Endometrial microvascular endothelial cells (primary cell): ENCODE measurements around the gene LMCD1. TPM values are rescaled to one million over a fixed set of nuclear protein-coding genes. Genes with fewer than 3 reads are reported as not detected.

Experiments
- in situ Hi-C: cut with HindIII; loops from 2 replicates; pipeline ENCODE4 v1.10.0; 2017; ENCODE audit warnings: low sequenced_read_pairs, low pct_unique_long_range_greater_than_20kb; ENCODE audit errors: inconsistent ontology term
- total RNA-seq: library from RNA; depleted of rRNA; stranded (reverse); fragments of >200 nt; gene quantifications from one replicate; pipeline ENCODE4 v1.2.3, GENCODE V29; 2015; ENCODE audit errors: inconsistent ontology term

Gene LMCD1
- total RNA-seq, 1 donor from 2014 or later = 39.1 TPM

- in situ Hi-C loops = no loop called here
These were observed 95.7 kb downstream of the LMCD1 start for GRCh38 chr3:8597219-8597853.

DNA sequence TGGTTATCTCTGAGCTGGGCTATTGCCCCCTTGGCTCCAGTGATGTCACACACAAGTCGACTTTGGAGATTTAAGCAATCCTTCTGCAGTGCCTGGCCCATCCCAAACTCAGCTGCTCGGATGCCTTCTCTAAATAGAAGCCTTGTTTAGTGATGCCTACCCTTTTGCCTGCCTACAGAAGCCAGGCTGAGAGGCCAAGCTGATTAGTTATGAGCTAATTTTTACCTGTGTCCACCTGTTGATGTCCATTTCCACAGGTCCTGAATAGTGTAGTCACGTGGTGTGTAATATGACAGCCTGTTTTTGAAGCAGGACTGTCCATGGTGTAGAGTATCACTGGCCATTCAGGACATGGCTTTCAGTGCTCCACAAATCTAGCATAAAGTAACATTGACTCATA lies 97.5 kb downstream of the LMCD1 start:
- in situ Hi-C loops = no loop called here

DNA sequence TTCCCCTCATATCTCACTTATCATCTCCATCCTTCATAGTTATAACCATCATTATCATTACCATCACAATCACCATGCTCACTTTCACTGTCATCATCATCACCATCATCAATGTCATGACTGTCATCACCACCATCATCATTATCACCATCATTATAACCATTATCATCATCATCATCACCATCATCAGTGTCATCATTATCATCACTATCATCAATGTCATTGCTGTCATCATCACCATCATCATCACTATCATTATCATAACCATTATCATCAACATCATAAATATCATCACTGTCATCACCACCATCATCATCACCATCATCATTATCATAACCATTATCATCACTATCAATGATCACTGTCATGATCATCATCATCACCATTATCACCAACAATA lies 98.8 kb downstream of the LMCD1 start:
- in situ Hi-C loops = no loop called here

DNA sequence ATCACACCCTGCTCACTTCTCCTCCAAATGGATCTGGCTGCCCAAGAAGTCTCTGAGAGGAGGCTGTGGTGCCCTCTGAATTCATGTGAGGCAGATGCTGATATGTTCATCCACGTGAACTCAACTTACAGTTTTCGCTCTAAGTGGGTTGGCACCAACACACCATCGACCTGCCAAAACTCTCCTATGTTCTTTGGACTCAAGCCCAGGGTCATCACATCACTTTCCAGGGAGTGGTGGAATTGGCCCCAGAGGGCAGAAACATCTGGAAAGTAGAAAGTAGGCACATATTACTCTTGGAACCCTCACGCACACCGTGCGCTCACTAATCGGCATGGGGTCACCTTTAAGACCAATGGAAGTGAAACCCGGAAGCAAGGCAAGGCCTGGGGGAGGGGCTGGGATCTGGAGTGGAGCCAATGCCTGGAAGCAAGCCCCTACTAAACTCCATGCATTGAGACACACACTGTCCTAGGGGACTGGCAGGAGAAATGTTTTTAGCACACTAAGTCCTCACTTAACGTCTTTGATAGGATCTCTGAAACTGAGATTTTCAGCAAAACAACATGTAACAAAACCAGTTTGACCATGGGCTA lies 101.6 kb downstream of the LMCD1 start:
- in situ Hi-C loops = no loop called here

DNA sequence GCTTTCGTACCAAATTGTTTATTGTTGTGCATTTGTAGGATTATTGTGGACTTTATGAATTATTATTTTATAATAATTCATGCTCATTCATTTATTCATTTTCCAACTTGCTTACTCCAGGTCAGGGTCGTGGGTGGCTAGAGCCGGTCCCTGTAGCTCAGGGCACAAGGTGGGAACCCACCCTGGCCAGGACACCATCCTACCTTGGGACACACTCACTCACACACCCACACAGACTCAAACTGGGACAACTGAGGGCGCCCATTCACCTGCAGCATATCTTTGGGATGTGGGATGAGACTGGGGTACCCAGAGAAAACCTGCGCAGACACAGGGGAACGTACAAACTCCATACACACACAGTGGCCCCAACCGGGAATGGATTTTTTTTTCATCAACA lies 102.4 kb downstream of the LMCD1 start:
- in situ Hi-C loops = no loop called here

GRCh38 chr3:8604988-8605387 lies 103.4 kb downstream of the LMCD1 start:
- in situ Hi-C loops = no loop called here

DNA sequence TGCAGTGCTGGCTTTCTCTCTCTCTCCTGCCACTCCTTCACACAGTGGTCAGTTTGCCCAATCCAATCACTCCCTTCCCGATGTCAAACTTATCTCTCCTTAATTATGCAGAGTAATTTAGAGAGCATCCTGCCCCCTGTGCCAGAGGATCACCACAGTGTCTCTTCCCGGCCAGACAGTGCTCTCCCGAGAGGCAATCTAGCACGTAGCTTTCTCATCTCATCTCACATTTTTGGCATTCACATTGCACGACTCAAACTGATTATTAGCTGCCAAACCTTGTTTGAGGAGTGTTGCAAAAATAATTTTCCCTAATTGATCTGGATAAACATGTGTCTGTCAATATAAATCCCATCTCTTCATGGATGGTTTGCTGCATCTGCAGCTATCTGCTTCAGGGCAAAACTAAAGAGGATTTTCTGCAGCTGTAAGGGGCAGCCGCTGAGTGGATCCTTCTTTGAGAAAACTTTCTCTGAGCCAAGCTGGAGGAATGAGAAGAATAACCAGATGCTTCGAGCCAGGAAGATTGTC lies 105.1 kb downstream of the LMCD1 start:
- in situ Hi-C loops = no loop called here

DNA sequence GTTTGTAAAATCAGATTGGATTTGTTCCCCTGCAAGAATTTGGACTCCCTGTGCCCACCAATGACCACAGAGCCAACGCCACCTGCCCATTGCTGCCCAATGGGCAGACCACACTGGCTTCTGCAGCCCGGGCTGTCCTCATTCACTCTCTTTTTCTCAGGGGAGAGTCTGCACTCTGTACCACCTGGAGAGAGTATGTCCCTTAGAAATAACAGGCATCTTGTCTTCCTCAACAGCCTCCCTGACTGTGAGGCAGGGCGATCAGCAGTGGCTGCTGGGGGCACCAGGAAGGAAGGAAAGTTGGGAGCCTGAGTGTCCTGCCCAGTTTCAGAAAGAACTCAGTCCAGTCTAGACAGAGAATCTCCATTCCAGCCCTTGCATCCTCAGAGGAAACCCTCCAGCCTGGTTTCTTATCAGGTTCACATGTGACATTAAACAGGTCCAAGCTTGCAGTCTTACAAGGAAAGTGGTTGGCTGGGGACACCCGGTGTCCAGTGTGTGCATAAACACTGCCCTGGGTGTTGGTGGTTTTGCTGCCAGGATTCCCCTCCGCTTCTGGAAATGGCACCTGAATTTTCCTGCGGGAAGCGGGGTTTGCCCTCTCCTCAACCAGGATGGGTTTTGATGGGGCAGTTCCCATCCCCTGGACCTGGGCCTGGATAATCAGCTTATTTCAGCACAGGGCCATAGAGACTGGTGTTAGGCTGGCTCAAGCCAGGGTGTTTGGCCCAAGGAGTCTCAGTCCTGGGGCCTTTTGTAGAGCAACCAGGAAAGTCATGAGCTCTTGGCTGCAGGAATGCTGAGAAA lies 105.8 kb downstream of the LMCD1 start:
- in situ Hi-C loops = no loop called here

GRCh38 chr3:8608041-8608790 lies 106.6 kb downstream of the LMCD1 start:
- in situ Hi-C loops = no loop called here

DNA sequence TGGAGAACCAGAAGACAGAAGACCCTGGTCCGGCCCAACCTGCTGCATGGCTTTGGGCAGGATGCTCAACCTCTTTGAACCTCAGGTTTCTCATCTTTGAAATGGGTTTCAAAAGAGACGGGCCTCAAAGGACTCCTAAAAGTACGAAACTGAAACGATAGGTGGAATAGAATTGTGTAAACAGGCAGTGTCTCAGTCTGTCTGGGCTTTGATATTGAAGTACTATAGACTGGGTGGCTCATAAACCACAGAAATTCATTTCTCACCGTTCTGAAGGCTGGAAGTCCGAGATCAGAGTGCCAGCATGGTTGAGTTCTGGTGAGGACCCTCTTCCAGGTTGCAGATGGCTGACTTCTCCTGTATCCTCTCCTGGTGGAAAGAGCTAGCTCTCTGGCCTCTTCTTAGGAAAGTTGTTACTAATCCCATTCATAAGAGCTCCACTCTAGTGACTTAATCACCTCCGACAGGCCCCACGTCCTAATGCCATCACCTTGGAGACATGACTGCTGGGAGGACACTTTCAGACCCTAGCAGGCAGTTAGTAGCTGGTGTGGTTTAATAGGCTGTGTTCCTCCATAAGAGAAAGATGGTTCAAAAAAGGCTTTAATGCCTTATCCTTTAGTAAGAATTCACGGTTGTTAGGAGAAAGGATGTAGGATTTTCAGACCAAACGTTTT lies 107.3 kb downstream of the LMCD1 start:
- in situ Hi-C loops = no loop called here

- in situ Hi-C loops = no loop called here
These were observed 109.3 kb downstream of the LMCD1 start for GRCh38 chr3:8610951-8611350.

GRCh38 chr3:8617921-8618320 lies 116.3 kb downstream of the LMCD1 start:
- in situ Hi-C loops = no loop called here

GRCh38 chr3:8618950-8619349 lies 117.3 kb downstream of the LMCD1 start:
- in situ Hi-C loops = no loop called here

- in situ Hi-C loops = no loop called here
These were observed 117.9 kb downstream of the LMCD1 start for GRCh38 chr3:8619548-8619947.

- in situ Hi-C loops = no loop called here
These were observed 119.5 kb downstream of the LMCD1 start for GRCh38 chr3:8621141-8621540.

GRCh38 chr3:8621872-8622271 lies 120.2 kb downstream of the LMCD1 start:
- in situ Hi-C loops = no loop called here

DNA sequence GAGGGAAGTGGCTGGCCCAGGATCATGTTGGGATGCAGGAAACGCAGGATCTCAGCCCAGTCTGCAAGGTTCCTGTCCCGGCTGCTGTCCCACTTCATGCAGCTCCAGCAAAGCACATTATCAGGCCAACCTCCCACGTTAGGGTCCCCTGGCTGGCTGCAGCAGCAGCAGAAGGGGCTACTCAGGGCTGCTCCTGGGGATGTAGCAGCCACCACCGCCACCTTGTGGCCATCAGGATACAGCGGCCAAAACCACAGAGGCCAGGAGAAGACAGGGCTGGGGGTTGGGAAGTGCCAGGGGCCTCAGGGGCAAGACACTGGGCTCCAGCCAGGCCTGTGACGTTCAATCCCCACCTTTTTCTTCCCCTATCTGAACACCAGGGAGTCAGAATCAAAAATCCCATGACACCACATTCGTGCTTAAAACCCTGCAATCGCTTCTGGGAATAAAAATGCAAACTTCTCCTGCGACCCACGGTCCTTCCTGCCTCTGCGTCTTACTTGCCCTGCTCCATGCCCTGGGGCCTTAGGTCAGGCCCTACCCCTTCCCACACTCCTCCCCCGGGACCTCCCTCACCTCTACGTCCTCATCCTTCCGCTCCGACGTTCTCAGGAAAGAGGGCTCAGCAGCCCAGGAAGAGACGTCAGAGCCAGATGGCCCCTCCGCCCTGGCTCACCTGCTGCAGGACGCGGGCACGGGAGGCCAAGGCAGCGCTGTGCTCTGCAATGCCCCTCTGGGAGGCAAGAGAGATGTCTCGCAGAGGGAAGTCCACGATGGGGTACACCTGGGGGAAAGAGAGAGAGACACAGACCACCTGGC lies 121.5 kb downstream of the LMCD1 start:
- in situ Hi-C loops = no loop called here

DNA sequence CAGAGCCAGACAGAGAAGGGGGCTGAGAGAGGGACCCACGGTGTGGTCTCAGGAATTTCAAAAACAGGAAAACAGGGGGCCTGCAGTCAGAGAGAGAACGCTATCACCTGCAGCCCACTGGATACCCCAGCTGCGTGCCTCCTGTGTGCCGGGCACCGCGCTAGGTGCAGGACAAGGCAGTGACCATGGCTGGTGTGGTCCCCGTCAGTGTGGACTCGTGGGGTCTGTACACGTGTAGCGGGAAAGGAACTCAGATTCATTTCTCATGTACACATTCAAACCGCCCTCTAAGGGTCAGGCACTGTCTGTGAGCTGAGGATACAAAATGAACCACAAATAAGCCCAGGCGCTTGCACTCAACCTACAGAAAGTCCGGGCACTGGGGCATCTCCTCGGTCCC lies 122.1 kb downstream of the LMCD1 start:
- in situ Hi-C loops = no loop called here
